ENCODE data around the gene STBD1.

DNA sequence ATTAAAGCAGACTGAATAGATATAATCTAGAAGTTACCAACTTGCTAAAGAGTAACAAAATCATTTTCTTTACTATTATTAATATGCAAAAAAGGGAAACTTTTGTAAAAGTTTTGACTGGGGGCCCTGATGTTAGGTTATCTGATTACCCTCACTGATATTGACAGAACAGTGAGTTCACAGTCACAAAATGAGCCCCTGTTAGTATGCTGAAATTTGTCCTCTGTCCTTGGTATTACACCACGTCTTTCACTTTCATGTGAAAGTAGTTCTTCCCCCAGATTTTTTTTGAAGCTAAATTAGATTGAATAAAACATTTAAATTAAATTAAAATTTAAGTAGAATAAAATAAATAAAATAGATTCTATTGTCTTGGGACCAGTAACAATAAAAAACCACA is 5.9 kb downstream of the STBD1 start:
- TF ChIP-seq CTCF (IDR thresholded peaks at IDR 0.05) (no peak), POLR2A (IDR thresholded peaks at IDR 0.05) (no peak)
